COLO668 (cell line): ENCODE measurements around the gene TRMT112.
A peak's percentile ranks its signal among the peaks of the same experiment; 100 is the strongest.
"Not testable (repeated sequence)": the region's sequence is repeated elsewhere in the genome, so short reads cannot be mapped to it uniquely, and the experiment has no call there.

ENCODE experiments used
- DNase-seq: peaks from one replicate; lab custom pipeline; 2025; ENCODE audit not compliant: unreplicated experiment; lab: John Stamatoyannopoulos, UW

TRMT112 gene

GRCh38 chr11:64313491-64314145 is 3.7 kb downstream of the TRMT112 start:
- DNase-seq = no peak

GRCh38 chr11:64312947-64313346 is 4.4 kb downstream of the TRMT112 start:
- no peak for DNase-seq

DNA sequence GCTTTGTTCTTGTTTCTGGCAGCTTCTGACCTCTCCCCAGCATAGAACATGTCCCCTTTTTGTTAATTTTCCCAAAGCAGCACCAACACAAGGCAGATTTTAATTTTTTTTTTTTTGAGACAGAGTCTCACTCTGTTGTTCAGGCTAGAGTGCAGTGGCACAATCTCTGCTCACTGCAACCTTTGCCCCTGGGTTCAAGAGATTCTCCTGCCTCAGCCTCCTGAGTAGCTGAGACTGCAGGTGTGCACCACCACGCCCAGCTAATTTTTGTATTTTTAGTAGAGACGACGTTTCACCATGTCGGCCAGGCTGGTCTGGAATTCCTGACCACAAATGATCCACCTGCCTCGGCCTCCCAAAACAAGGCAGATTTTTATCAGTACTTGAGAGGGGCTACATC is 9.6 kb downstream of the TRMT112 start:
- not testable (repeated sequence) for DNase-seq

- no peak for DNase-seq
Observed at GRCh38 chr11:64306876-64307622, 10.3 kb downstream of the TRMT112 start.

- DNase-seq = no peak
Observed at GRCh38 chr11:64306563-64306875, 10.8 kb downstream of the TRMT112 start.

GRCh38 chr11:64305691-64306562 is 11.4 kb downstream of the TRMT112 start:
- peak; percentile 62 for DNase-seq

DNA sequence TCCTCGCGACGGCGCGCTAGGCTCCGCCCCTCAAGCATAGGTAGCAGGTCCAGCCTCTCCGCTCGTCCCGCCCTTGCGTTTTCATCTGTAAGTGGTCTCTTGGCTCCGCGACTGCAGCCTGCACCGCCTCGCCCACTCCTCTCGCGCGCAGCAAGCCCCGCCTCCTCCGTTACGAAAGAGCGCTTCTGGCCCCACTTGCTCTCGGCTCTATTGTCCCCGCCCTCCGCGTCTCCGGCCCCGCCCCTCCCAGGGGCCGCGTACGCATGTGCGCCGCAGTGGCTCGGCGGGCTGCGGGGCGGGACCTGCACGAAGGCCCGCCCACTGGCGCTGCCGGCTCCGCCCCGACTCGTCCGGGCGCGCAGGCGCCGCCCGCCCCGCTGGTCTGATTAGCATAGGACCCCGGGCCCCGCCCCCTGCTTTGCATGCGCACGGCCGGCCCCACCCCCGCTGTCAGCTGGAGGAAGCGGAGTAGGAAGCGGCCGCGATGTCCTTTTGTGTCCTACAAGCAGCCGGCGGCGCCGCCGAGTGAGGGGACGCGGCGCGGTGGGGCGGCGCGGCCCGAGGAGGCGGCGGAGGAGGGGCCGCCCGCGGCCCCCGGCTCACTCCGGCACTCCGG is 12.2 kb downstream of the TRMT112 start, which contains the start of gene ESRRA:
Gene ESRRA, plus strand, starts transcription at position 450 of the 616 bp plus-strand sequence. CDS start 1,656 bp downstream, outside the sequence.
- DNase-seq = peak; percentile 100

- DNase-seq = peak; percentile 93
Observed at GRCh38 chr11:64304316-64305072, 12.9 kb downstream of the TRMT112 start.

GRCh38 chr11:64304032-64304315 is 13.4 kb downstream of the TRMT112 start:
- no peak for DNase-seq

- no peak for DNase-seq
Observed at GRCh38 chr11:64303109-64304031, 14.0 kb downstream of the TRMT112 start.

DNA sequence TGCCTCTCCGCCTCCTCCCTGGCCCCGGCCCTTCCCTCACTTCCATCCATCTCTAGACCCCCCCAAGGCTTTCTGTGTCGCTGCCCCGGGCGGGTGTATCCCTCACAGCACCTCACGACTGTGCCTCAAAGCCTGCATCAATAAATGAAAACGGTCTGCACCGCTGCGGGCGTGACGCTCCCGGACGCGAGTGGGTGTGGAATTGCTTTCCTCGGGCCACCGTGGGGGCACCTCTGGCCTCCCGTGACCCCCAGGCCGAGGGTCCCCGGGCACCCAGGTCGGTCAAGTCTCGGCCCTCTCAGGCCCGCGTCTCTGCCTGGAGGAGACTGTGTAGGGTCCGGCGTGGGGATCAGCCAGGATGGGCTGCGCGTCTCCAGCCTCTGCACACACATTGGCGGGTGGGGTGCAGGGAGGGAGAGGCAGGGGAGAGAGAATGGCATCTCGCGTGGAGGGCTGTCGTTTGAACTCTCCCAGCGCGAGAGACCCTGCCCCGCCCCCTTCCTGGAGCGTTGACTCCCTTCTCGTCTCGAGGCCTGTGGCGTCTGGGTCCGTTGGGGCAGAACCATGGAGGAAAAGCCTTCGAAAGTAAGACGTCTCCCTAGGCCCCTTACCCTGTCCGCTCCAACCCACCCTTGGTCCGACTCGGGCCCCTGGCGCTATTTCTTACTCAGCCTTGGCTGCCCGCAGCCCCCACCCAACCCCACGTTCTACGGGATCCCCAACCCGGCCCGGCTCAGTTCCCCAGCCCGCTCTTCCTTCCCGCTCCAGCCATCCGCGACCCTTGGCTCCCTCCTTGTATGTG is 17.3 kb downstream of the TRMT112 start, which contains the start of gene CATSPERZ:
Gene CATSPERZ, plus strand, starts transcription at position 512 of the 802 bp plus-strand sequence. Its CDS starts 53 bp downstream, at position 565.
- no peak for DNase-seq

- peak; percentile 30 for DNase-seq
Observed at GRCh38 chr11:64298966-64299846, 18.2 kb downstream of the TRMT112 start.

- DNase-seq = no peak
Observed at GRCh38 chr11:64297699-64298358, 19.5 kb downstream of the TRMT112 start.

DNA sequence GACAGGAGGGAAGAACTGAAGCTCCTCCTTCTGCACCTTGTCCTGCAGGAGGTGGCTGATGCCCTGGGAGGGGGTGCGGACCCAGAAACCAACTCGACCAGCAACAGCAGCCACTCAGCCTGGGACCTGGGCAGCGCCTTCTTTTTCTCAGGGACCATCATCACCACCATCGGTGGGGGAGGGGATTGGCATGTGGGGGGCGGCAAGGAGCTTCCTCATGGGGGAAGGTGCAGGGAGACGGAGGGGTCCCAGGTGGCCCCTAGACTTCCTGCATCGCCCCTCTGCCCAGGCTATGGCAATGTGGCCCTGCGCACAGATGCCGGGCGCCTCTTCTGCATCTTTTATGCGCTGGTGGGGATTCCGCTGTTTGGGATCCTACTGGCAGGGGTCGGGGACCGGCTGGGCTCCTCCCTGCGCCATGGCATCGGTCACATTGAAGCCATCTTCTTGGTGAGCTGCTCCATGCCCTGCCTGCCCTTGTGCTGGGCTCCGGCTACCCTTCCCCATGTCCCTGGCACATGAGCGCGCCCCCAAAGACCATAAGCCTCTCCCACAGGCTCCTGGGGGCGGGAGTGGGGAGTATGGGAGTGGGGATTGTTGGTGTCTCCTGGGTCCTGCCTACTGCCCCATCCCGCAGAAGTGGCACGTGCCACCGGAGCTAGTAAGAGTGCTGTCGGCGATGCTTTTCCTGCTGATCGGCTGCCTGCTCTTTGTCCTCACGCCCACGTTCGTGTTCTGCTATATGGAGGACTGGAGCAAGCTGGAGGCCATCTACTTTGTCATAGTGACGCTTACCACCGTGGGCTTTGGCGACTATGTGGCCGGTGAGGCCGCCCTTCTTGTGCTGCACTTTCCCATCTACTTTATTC is 20.3 kb downstream of the TRMT112 start:
- no peak for DNase-seq

GRCh38 chr11:64296236-64296635 is 21.1 kb downstream of the TRMT112 start:
- DNase-seq = no peak

GRCh38 chr11:64295760-64296159 is 21.6 kb downstream of the TRMT112 start:
- DNase-seq = no peak
